Endometrium (tissue), 2 donors: ENCODE data around the gene WDR64.
"Not testable (repeated sequence)": the region's sequence is repeated elsewhere in the genome, so short reads cannot be mapped to it uniquely, and the experiment has no call there.

Experiments used
- FAIRE-seq: peaks from 2 replicates; lab custom pipeline; 2012; peaks lifted over from hg19 to GRCh38; lab: Jason Lieb, UNC
- donor health status: control.
- donor health status: control.

WDR64 gene

DNA sequence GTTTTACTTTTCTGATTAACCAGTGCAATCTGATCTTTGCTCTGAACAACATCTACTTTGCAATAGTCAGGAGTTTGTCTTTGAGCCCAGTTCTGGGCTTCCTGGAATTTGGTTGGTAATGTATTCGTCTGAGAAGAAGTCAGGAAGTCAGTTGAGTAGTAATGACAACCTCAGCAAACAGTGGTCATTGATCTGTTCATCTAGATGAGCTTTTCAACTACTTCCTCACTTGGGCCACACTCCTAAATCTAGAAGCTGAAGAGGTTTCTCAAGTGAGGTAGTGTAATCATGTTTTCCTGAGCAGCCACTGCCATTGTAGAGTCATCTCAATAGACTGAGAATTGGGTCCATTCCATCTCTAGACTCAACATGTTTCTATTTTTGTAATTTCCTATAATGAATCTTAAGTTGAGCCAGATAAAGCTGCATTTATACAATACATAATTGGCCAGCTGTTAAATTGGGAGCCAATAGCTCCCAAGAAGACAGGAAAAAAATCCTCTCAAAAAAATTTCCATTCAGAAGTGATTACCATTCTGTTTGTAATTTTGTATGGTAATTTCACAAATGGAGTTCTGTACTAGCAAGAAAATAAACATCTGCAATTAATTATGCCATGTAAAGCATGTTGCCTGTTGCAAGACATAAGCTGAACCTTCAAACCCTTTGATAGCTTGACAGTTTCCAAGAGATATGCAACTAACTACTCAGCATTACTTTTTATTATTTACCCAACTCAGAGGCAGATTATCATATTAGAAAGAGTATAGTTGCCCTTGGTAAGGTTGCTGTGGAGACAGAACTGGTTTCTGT lies 49.6 kb downstream of the WDR64 start:
- no peak for FAIRE-seq

DNA sequence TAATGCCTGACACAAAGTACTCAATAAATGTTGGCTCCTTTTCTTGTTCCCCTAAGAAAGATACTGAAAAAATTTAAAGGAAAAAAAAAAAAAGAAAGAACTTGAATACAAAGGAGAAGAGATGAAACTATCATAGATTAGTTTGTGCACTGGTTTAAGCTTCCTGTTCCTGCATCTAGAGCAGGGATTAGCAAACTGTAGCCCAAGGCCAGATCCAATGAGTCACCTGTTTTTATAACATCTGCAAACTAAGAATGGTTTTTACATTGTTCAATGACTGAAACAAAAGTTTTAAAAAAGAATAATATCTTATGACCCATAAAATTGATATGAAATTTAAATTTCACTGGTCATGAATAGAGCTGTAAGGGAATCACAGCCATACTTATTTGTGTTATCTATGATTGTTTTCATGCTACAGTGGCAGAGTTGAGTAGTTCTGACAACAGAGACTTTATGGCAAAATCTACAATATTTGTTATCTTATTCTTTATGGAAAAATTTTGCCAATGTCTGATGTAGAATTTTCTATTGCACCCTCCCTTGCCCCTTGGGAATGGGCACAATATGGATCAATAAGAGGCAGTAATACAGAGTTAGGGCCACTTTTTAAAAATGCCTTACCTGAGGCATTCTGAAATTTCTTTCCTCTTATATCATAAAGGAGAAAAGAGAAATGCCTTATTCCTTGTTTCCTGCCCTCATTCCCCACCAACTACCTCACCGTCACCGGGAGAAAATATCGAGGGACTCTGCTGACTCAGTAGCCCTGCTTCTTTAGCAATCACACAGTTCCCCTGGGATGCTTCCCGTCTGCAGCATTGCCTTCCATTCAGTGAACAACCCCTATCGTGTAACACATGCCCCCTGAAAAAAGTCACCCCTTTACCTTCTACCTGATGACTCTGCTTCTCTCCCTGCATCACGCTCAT lies 50.6 kb downstream of the WDR64 start:
- no peak for FAIRE-seq

DNA sequence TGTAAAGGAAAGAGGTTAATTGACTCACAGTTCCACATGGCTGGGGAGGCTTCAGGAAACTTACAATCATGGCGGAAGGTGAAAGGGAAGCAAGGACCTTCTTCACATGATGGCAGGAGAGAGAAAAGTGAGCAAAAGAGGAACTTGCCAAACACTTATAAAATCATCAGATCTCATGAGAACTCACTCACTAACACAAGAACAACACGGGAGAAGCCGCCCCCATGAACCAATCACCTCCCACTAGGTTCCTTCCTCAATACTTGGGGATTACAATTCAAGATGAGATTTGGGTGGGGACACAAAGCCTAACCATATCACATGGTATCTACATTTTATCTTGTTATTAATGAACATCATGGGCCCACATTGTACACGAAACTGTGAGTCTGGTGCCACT lies 51.7 kb downstream of the WDR64 start:
- not testable (repeated sequence) for FAIRE-seq

DNA sequence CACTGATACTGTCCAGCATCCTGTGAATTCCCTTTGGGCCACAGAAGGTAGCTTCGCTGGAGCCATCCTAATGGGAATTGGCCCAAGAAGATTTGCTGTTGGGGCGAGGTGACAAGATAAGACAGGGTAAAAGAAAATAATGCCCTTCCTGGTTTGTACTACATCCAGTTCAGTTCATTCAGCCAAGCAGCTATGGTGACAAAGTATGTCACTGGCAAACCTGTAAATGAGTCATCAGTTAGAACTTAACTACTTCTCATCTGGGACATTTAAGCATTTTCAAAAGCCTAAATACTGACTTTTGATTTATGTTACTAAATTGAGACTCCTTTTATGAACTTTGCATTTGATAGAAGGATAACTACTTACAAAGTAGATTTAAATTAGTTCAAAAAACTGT lies 54.2 kb downstream of the WDR64 start:
- FAIRE-seq = no peak

DNA sequence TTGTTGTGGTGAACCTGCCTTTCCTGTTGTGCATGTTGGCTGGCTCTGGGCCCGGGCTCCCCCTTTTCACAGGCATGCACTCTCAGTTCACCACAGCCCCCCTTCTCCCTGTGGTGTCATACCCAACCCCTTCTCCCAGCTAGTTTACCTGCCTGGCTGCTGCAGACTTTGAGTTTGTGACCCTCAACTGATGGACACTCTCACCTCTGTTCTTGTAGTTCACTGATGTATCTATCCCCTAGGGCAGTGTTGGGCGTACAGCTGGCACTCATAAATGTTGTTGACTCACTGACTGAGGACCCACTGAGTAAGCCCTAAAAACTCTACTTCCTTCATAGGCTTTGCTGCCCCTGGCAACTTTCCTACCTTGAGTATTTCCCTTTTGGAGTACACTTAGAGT lies 54.9 kb downstream of the WDR64 start:
- no peak for FAIRE-seq

DNA sequence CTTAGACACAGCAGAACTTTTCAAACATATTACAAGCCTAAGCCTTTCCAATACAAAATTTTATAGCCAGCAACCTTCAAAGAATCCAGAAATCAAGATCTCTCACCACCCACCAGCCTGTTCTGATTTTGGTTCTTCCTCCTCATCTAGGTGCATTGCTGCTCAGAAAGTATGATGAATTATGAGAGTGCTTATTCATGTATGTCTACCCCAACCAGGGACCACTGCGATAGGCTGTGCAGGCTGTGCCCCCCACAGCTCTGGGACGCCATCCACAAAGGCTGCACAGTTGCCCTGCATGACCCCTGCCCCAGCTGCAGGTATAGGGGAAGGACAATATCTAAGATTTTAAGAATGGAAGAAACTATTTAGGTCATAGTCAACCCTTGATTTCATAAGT lies 55.4 kb downstream of the WDR64 start:
- no peak for FAIRE-seq

GRCh38 chr1:241711326-241711725 lies 59.2 kb downstream of the WDR64 start:
- no peak for FAIRE-seq

- no peak for FAIRE-seq
Measured at GRCh38 chr1:241713316-241713715, 61.2 kb downstream of the WDR64 start.

- no peak for FAIRE-seq
Measured at GRCh38 chr1:241714321-241715218, 62.5 kb downstream of the WDR64 start.

GRCh38 chr1:241715435-241715834 lies 63.4 kb downstream of the WDR64 start:
- FAIRE-seq = no peak

DNA sequence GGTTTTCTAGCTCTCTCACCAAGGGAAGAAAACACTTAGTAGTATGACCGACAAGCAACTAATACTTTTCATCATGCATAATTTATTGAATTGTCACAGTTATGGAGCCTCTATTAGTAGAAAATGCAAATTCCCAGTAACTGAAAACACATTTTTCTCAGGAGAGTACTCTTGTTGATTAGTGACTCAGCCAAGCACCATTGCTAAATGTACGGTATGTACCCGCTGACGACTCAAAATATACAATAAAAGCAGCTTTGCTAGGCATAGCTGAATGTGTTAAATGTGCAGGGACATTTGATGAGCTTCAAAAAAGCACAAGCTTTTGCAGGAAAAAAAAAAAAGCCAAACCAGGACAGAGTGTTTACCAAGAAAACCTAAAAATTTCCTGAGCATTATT lies 63.9 kb downstream of the WDR64 start:
- FAIRE-seq = no peak

GRCh38 chr1:241716915-241717656 lies 65.0 kb downstream of the WDR64 start:
- no peak for FAIRE-seq

GRCh38 chr1:241717975-241718374 lies 65.9 kb downstream of the WDR64 start:
- no peak for FAIRE-seq

DNA sequence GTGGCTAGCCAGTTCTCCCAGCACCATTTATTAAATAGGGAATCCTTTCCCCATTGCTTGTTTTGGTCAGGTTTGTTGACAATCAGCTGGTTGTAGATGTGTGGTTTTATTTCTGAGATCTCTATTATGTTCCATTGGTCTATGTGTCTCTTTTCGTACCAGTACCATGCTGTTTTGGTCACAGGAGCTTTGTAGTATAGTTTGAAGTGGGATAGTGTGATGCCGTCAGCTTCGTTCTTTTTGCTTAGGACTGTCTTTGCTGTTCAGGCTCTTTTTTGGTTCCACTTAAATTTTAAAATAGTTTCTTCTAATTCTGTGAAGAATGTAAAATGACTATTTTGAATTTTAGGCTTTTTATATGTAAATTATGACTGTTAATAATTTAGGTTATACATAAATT lies 68.9 kb downstream of the WDR64 start:
- FAIRE-seq = no peak

DNA sequence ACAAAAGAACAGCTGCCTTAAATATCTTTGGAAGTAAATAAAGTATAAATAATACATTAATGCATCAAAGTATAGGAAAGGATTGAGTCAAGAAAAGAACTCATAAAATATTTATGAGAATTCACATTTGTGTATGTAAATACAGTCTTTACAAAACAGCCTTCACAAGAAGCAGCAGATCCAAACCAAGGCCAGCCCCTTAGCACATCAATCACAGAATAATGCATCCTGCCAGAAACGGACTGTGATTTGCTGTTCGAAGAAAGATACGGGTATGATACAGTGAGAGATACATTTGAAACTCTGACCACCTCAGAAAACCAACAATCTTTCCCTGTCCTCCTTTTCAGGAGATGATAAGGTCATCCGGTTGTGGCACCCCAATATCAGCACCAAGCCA lies 70.9 kb downstream of the WDR64 start:
- no peak for FAIRE-seq

GRCh38 chr1:241724741-241725356 lies 72.8 kb downstream of the WDR64 start:
- no peak for FAIRE-seq

- FAIRE-seq = no peak
Measured at GRCh38 chr1:241730031-241730430, 78.0 kb downstream of the WDR64 start.

DNA sequence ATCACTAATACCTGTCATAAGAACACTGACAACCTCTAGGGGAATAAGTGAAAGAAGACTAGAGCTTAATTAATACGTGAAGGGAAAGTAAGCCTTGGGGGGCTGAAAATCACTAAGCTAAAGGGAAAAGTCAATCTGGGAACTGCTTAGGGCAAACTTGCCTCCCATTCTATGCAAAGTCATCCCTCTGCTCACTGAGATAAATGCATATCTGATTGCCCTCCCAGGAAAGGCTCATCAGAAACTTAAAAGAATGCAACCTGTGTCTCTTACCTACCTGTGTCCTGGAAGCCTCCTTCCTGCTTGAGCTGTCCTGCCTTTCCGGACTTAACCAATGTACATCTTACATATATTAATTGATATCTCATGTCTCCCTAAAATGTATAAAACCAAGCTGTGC lies 81.8 kb downstream of the WDR64 start:
- no peak for FAIRE-seq

DNA sequence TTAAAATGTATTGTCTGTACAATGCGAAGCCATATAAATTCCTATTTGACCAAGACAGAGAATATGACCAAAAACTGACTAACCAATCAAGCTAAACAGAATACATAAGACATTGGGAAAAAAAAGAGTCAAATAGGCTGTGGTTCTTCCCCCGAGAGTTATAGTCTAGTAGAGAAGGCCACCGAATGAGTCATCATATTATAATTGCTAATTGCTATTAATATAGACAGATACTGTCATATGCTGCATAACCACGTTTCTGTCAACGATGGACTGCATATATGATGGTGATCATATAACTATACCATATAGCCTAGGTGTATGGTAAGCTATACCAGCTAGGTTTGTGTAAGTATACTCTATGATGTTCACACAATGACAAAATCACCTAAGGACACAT lies 82.5 kb downstream of the WDR64 start:
- no peak for FAIRE-seq

GRCh38 chr1:241735493-241735926 lies 83.4 kb downstream of the WDR64 start:
- not testable (repeated sequence) for FAIRE-seq

GRCh38 chr1:241736387-241736786 lies 84.3 kb downstream of the WDR64 start:
- no peak for FAIRE-seq
